Prostate gland (tissue), 2 donors: ENCODE data around the gene C6orf141. TPM values are rescaled to one million over a fixed set of nuclear protein-coding genes. Genes with fewer than 3 reads are reported as not detected.

Source experiments
- DNase-seq: peaks from one replicate; pipeline ENCODE4 v3.0.0-alpha.2; 2019; ENCODE audit warnings: low spot score
- H3K27ac ChIP-seq, 2 donors: fragments of 200-600 bp; sonication (generic); 2 replicates each; pipeline ENCODE4 v1.5.1; 2017 to 2019
- H3K27me3 ChIP-seq: fragments of 200-600 bp; sonication (generic); replicated peaks from 2 replicates; pipeline ENCODE4 v1.5.1; 2019; ENCODE audit not compliant: insufficient read depth
- H3K36me3 ChIP-seq, 2 donors: fragments of 200-600 bp; sonication (generic); 1 replicate in 1 of 2; 2 replicates in 1 of 2; pipeline versions ENCODE4 v1.5.1 to v1.8.1; 2017 to 2019
- H3K4me1 ChIP-seq: fragments of 200-600 bp; sonication (generic); replicated peaks from 2 replicates; pipeline ENCODE4 v1.5.1; 2019
- H3K4me3 ChIP-seq, 2 donors: fragments of 200-600 bp; sonication (generic); 2 replicates each; pipeline ENCODE4 v1.5.1; 2017 to 2019
- H3K9me3 ChIP-seq: fragments of 200-600 bp; sonication (generic); 2 replicates; pipeline ENCODE4 v1.5.1; 2017
- POLR2A ChIP-seq: fragments of 450-650 bp; IDR thresholded peaks from one replicate; pipeline ENCODE4 v1.6.1; 2016; ENCODE audit warnings: antibody characterized with exemption, mild to moderate bottlenecking
- POLR2AphosphoS5 ChIP-seq: sonication (generic); formaldehyde crosslinking; IDR thresholded peaks from one replicate; pipeline ENCODE4 v1.6.1; 2017; ENCODE audit warnings: antibody characterized with exemption
- WGBS: methylation state at CpG from one replicate; pipeline ENCODE4 v1.1.5; 2018; 5-methylcytosine and 5-hydroxymethylcytosine counted together
- intact Hi-C: fragments of 100-400 bp; cut with DNase I; formaldehyde crosslinking; loops from one replicate; pipeline ENCODE4 v1.14.2; 2022
- total RNA-seq, 2 donors: library from RNA; depleted of rRNA; stranded (reverse); fragments of >200 nt; gene quantifications; one replicate each; pipeline ENCODE4 v1.1.0, GENCODE V29; 2016
- TF ChIP-seq, protein P1 (sequence below), 4 experiments: fragments of 200-600 bp in 2 of 4; fragments of 450-650 bp in 2 of 4; sonication (generic) in 2 of 4; IDR thresholded peaks; 1 replicate in 3 of 4; 2 replicates in 1 of 4; pipeline ENCODE4 v1.5.1; 2016 to 2019; ENCODE audit warnings: antibody characterized with exemption in 4 of 4, mild to moderate bottlenecking in 2 of 4, moderate library complexity in 2 of 4

C6orf141 gene
- total RNA-seq, 2 donors from 2014 or later, result 2.2 to 37.8 TPM

DNA sequence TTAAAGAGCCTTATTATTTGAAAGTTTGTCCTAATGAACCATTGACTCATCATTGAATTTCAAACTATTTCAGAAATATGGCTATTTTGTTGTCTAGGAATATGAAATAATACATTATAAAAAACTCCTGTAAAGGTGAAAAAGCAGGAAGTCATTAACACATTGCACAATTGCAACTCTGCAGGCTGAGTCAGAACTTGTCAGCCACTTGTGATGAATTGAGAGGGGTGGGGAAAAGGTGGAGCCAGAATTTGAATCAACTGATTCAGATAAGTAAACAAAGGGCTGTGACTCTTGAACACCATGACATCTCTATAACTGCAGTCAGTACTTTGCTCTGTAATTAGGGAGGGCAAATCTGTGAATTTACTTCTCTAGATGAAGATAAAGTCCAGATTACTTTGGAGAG, 6.0 kb downstream of the C6orf141 start:
- no peaks in the 10 kb centered on the region for H3K27me3 ChIP-seq
- H3K36me3 ChIP-seq, result no peaks in the 10 kb centered on the region
- H3K27ac ChIP-seq, result no peak overlapping the region
- intact Hi-C loops, result no loop called here
- H3K4me3 ChIP-seq, result no peak overlapping the region
- DNase-seq, result no peak
- H3K4me1 ChIP-seq, result peaks cover 4% of the 10 kb centered on the region
- H3K9me3 ChIP-seq, result no peaks in the 10 kb centered on the region
- TF ChIP-seq POLR2AphosphoS5 (peak; percentile 9), POLR2A (no peak)
- TF ChIP-seq, protein P1, sequence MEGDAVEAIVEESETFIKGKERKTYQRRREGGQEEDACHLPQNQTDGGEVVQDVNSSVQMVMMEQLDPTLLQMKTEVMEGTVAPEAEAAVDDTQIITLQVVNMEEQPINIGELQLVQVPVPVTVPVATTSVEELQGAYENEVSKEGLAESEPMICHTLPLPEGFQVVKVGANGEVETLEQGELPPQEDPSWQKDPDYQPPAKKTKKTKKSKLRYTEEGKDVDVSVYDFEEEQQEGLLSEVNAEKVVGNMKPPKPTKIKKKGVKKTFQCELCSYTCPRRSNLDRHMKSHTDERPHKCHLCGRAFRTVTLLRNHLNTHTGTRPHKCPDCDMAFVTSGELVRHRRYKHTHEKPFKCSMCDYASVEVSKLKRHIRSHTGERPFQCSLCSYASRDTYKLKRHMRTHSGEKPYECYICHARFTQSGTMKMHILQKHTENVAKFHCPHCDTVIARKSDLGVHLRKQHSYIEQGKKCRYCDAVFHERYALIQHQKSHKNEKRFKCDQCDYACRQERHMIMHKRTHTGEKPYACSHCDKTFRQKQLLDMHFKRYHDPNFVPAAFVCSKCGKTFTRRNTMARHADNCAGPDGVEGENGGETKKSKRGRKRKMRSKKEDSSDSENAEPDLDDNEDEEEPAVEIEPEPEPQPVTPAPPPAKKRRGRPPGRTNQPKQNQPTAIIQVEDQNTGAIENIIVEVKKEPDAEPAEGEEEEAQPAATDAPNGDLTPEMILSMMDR (IDR thresholded peaks at IDR 0.05), result no peak

GRCh38 chr6:49557177-49557576, 6.7 kb downstream of the C6orf141 start:
- no peaks in the 10 kb centered on the region for H3K4me1 ChIP-seq
- TF ChIP-seq, protein P1 (IDR thresholded peaks at IDR 0.05), result no peak
- TF ChIP-seq POLR2A (no peak), POLR2AphosphoS5 (no peak)
- DNase-seq, result no peak
- no peak overlapping the region for H3K4me3 ChIP-seq
- no peaks in the 10 kb centered on the region for H3K9me3 ChIP-seq
- H3K27ac ChIP-seq, result no peak overlapping the region
- no peaks in the 10 kb centered on the region for H3K27me3 ChIP-seq
- no peaks in the 10 kb centered on the region for H3K36me3 ChIP-seq
- 91% methylated on average over 3 of the region's 3 CpGs for WGBS
- intact Hi-C loops, result no loop called here

DNA sequence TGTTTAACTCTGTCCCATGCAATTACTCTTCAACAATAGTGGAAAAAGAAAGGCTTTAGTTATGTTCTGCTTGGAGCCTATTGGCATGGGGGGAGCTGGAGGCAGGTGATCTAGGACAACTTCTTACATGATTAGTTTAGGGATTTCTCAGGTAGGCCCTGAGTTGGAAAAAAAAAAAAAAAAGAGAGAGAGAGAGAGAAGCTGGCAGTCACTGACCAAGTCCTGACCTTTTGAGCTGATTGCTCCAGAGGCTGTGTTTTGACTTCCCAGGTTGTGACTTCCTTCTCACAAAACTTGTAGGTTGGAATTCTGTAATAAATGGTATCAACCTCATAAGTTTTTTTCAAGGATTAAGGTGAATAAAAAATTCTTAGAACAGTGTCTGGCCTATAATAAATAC, 7.8 kb downstream of the C6orf141 start:
- Histone ChIP-seq H3K9me3 (no peaks in the 10 kb centered on the region), H3K36me3 (no peaks in the 10 kb centered on the region), H3K27me3 (no peaks in the 10 kb centered on the region), H3K27ac (no peak overlapping the region), H3K4me1 (no peaks in the 10 kb centered on the region), H3K4me3 (no peak overlapping the region)
- DNase-seq, result no peak
- intact Hi-C loops, result no loop called here
- TF ChIP-seq, protein P1 (IDR thresholded peaks at IDR 0.05), result no peak

DNA sequence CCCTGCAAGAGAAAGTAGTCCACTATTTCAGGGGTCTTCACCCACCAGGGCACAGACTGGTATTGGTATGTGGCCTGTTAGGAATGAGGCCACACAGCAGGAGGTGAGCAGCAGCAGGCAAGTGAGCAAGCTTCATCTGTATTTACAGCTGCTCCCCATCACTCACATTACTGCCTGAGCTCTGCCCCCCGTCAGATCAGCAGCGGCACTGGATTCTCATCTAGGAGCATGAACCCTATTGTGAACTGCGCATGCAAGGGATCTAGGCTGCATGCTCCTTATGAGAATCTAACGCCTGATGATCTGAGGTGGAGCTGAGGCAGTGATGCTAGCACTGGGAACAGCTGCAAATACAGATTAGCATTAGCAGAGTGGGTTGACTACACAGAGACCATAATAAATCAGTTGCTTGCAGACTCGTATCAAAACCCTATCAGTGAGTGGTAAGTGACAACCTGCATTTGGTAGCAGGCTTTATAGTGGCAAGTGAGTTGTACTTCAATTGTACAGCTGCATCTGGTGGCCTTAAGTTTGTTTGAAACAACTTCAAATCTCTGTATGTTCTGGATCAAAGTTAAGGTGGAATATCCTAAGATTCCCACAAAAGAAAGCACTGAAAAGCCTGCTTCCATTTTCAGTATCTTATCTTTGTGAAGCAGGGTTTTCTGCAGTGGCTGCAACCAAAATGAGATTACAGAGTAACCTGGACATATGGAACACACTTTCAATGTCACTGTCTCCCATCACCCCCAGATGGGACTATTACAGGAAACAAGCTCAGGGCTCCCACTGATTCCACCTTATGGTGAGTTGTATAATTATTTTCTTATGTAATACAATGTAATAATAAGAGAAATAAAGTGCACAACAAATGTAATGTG, 12.8 kb downstream of the C6orf141 start:
- Histone ChIP-seq H3K4me3 (no peak overlapping the region), H3K4me1 (no peaks in the 10 kb centered on the region), H3K9me3 (no peaks in the 10 kb centered on the region), H3K27me3 (no peaks in the 10 kb centered on the region), H3K27ac (no peak overlapping the region), H3K36me3 (no peaks in the 10 kb centered on the region)
- DNase-seq, result no peak
- intact Hi-C loops, result no loop called here
- no peak for TF ChIP-seq POLR2AphosphoS5
- TF ChIP-seq POLR2A, result no peak
- TF ChIP-seq, protein P1 (IDR thresholded peaks at IDR 0.05), result no peak
- 76% methylated on average over 5 of the region's 5 CpGs for WGBS

- intact Hi-C loops, result no loop called here
- TF ChIP-seq, protein P1 (IDR thresholded peaks at IDR 0.05), result no peak
- TF ChIP-seq POLR2A (no peak), POLR2AphosphoS5 (no peak)
- Histone ChIP-seq H3K9me3 (no peaks in the 10 kb centered on the region), H3K36me3 (no peaks in the 10 kb centered on the region), H3K4me1 (no peaks in the 10 kb centered on the region), H3K4me3 (no peak overlapping the region), H3K27ac (no peak overlapping the region), H3K27me3 (no peaks in the 10 kb centered on the region)
- DNase-seq, result no peak
- 71% methylated on average over 1 of the region's 1 CpG for WGBS
Measured at GRCh38 chr6:49564552-49564951, 14.1 kb downstream of the C6orf141 start.
